PFSK-1 (cell line): ENCODE measurements around the gene NLN.

Experiments
- REST ChIP-seq, 2 experiments: IDR thresholded peaks; 2 replicates each; pipeline versions ENCODE4 v1.6.1 to v1.8.0; 2011 to 2012; ENCODE audit warnings: low read depth in 2 of 2, low read length in 2 of 2, control low read depth in 1 of 2, inconsistent platforms in 1 of 2, mild to moderate bottlenecking in 1 of 2, moderate library complexity in 1 of 2; ENCODE audit not compliant: insufficient read depth in 1 of 2
- SIN3A ChIP-seq: IDR thresholded peaks from 2 replicates; pipeline ENCODE4 v1.6.1; 2012; ENCODE audit warnings: mild to moderate bottlenecking, low read length, moderate library complexity, borderline replicate concordance; ENCODE audit not compliant: insufficient read depth

- TF ChIP-seq REST (IDR thresholded peaks at IDR 0.05; ENCODE audit: insufficient read depth in 1 of 2, low read depth in 2 of 2, low read length in 2 of 2) = no peak
- TF ChIP-seq SIN3A = no peak
Measured at GRCh38 chr5:65736011-65736410, 14.0 kb downstream of the NLN start.
